ENCODE results near the gene ATP6V0A4. TPM values are rescaled to one million over a fixed set of nuclear protein-coding genes. Genes with fewer than 3 reads are reported as not detected.

The ATP6V0A4 gene
- total RNA-seq, 6 donors from 2014 or later, result 0.49 to 1.9 (median 1.3) TPM; not detected in 2

DNA sequence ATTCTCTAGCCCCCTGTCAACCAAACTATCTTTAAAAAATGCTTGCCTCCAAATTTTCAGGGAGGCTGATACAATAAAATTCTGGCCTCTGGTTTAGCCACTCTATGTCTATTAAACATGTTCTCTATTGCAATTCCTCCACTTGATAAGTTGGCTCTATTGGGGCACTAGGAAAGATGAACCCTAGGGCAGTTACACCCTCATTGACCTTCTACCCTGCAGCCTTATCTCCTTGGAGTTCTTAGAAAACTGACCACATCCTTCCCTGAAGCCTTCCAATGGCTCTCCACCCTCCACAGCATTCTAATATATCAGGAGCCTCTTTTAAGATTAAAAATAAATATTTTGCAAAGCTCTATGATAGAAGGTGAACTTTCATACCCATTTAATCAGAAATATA lies 127.4 kb downstream of the ATP6V0A4 start:
- no peak for ATAC-seq (ENCODE audit: low FRiP score in 2 of 2)
- Histone ChIP-seq H3K4me3 (no peak overlapping the region), H3K27ac (no peak overlapping the region)

DNA sequence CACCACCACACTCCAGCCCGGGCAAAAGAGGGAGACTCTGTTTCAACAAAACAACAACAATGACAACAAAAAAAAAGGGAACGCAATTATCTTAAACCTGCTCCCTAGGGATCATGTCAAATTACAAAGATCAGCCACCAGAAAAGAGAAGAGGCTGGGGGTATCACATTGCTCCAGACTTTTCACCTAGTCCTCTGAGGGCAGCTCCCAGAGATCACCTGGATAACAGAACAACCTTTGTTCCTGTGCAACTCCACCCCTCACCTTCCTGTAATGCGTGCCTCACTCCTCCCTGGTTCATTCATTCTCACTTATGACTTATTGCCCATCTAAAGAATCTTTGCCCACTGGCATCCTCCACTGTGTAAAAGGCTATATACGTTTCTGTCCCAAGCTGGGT lies 128.6 kb downstream of the ATP6V0A4 start:
- Histone ChIP-seq H3K27me3 (no peaks in the 10 kb centered on the region), H3K4me1 (peaks cover 0 to 4% (median 0%) of the 10 kb centered on the region in 4 donors), H3K36me3 (no peaks in the 10 kb centered on the region), H3K9me3 (no peaks in the 10 kb centered on the region), H3K27ac (no peak overlapping the region), H3K4me3 (no peak overlapping the region)
- 87 to 90% methylated on average over 3 of the region's 4 CpGs for WGBS, 2 donors
- DNase-seq (no peak), ATAC-seq (ENCODE audit: low FRiP score in 2 of 2) (no peak)
- TF ChIP-seq POLR2A (IDR thresholded peaks at IDR 0.05) (no peak), EP300 (IDR thresholded peaks at IDR 0.05) (no peak), POLR2AphosphoS5 (IDR thresholded peaks at IDR 0.05) (no peak)
- TF ChIP-seq, protein P1, sequence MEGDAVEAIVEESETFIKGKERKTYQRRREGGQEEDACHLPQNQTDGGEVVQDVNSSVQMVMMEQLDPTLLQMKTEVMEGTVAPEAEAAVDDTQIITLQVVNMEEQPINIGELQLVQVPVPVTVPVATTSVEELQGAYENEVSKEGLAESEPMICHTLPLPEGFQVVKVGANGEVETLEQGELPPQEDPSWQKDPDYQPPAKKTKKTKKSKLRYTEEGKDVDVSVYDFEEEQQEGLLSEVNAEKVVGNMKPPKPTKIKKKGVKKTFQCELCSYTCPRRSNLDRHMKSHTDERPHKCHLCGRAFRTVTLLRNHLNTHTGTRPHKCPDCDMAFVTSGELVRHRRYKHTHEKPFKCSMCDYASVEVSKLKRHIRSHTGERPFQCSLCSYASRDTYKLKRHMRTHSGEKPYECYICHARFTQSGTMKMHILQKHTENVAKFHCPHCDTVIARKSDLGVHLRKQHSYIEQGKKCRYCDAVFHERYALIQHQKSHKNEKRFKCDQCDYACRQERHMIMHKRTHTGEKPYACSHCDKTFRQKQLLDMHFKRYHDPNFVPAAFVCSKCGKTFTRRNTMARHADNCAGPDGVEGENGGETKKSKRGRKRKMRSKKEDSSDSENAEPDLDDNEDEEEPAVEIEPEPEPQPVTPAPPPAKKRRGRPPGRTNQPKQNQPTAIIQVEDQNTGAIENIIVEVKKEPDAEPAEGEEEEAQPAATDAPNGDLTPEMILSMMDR (IDR thresholded peaks at IDR 0.05), result no peak

More for the DNA sequence above, 127.4 kb downstream of the ATP6V0A4 start:
- H3K27me3 ChIP-seq, result no peaks in the 10 kb centered on the region
- no peaks in the 10 kb centered on the region for H3K4me1 ChIP-seq
- no peaks in the 10 kb centered on the region for H3K36me3 ChIP-seq
- DNase-seq, result no peak
- H3K9me3 ChIP-seq, result no peaks in the 10 kb centered on the region
- TF ChIP-seq POLR2AphosphoS5 (IDR thresholded peaks at IDR 0.05) (no peak), POLR2A (IDR thresholded peaks at IDR 0.05) (no peak), EP300 (IDR thresholded peaks at IDR 0.05) (no peak)
- TF ChIP-seq, protein P1 (IDR thresholded peaks at IDR 0.05), result no peak

- H3K36me3 ChIP-seq, result no peaks in the 10 kb centered on the region
- ATAC-seq (ENCODE audit: low FRiP score in 2 of 2), result no peak
- no peaks in the 10 kb centered on the region for H3K9me3 ChIP-seq
- no peak for TF ChIP-seq EP300 (IDR thresholded peaks at IDR 0.05)
- no peak for TF ChIP-seq POLR2AphosphoS5 (IDR thresholded peaks at IDR 0.05)
- TF ChIP-seq, protein P1 (IDR thresholded peaks at IDR 0.05), result no peak
- no peak for TF ChIP-seq POLR2A (IDR thresholded peaks at IDR 0.05)
- 71 to 94% methylated on average over 3 of the region's 3 CpGs for WGBS, 2 donors
- no peaks in the 10 kb centered on the region for H3K27me3 ChIP-seq
- no peak overlapping the region for H3K4me3 ChIP-seq
- DNase-seq, result no peak
- no peak overlapping the region for H3K27ac ChIP-seq
- H3K4me1 ChIP-seq, result peaks cover 0 to 8% (median 0%) of the 10 kb centered on the region in 4 donors
Observed at GRCh38 chr7:138668946-138669345, 129.1 kb downstream of the ATP6V0A4 start.

GRCh38 chr7:138668229-138668596 lies 129.8 kb downstream of the ATP6V0A4 start:
- TF ChIP-seq EP300 (IDR thresholded peaks at IDR 0.05) (no peak), POLR2A (IDR thresholded peaks at IDR 0.05) (no peak), POLR2AphosphoS5 (IDR thresholded peaks at IDR 0.05) (no peak)
- TF ChIP-seq, protein P1 (IDR thresholded peaks at IDR 0.05), result no peak
- Histone ChIP-seq H3K36me3 (no peaks in the 10 kb centered on the region), H3K27ac (no peak overlapping the region), H3K4me3 (no peak overlapping the region), H3K4me1 (peaks cover 0 to 8% (median 0%) of the 10 kb centered on the region in 4 donors), H3K9me3 (no peaks in the 10 kb centered on the region), H3K27me3 (no peaks in the 10 kb centered on the region)
- DNase-seq (no peak), ATAC-seq (ENCODE audit: low FRiP score in 2 of 2) (no peak)
- 94 to 98% methylated on average over 2 of the region's 2 CpGs for WGBS, 2 donors

GRCh38 chr7:138667535-138668228 lies 130.3 kb downstream of the ATP6V0A4 start:
- Histone ChIP-seq H3K4me1 (peaks cover 0 to 8% (median 0%) of the 10 kb centered on the region in 4 donors), H3K27ac (no peak overlapping the region), H3K27me3 (no peaks in the 10 kb centered on the region), H3K36me3 (no peaks in the 10 kb centered on the region), H3K4me3 (no peak overlapping the region), H3K9me3 (no peaks in the 10 kb centered on the region)
- DNase-seq (no peak), ATAC-seq (ENCODE audit: low FRiP score in 2 of 2) (no peak)
- TF ChIP-seq EP300 (IDR thresholded peaks at IDR 0.05), result no peak
- TF ChIP-seq, protein P1 (IDR thresholded peaks at IDR 0.05), result no peak
- TF ChIP-seq POLR2AphosphoS5 (IDR thresholded peaks at IDR 0.05), result no peak
- no peak for TF ChIP-seq POLR2A (IDR thresholded peaks at IDR 0.05)
- 73 to 77% methylated on average over 6 of the region's 6 CpGs for WGBS, 2 donors

All from upper lobe of left lung (tissue), 6 donors.